Keratinocyte (primary cell): ENCODE data around the gene LITAFD. TPM values are rescaled to one million over a fixed set of nuclear protein-coding genes. Genes with fewer than 3 reads are reported as not detected.

Source experiments
- DNase-seq: peaks from one replicate; pipeline ENCODE4 v3.0.0-alpha.2; 2011; ENCODE audit warnings: low read depth, missing footprints, low spot score
- FAIRE-seq: peaks from 2 replicates; lab custom pipeline; 2011; peaks lifted over from hg19 to GRCh38; lab: Jason Lieb, UNC
- H2AFZ ChIP-seq: 2 replicates; pipeline ENCODE4 v1.6.0; 2012; ENCODE audit warnings: low read length, control low read depth, inconsistent platforms; ENCODE audit not compliant: control insufficient read depth
- H3K27ac ChIP-seq: 2 replicates; pipeline ENCODE4 v1.5.1; 2011; ENCODE audit warnings: low read length; ENCODE audit not compliant: control insufficient read depth, insufficient read depth
- H3K27me3 ChIP-seq: 3 replicates; pipeline ENCODE4 v1.6.0; 2011; ENCODE audit warnings: low read length; ENCODE audit not compliant: control insufficient read depth, insufficient read depth; ENCODE audit errors: extremely low read depth
- H3K36me3 ChIP-seq, 2 experiments: 2 replicates in 1 of 2; 3 replicates in 1 of 2; pipeline ENCODE4 v1.5.1; 2011; ENCODE audit warnings: low read length in 2 of 2, mild to moderate bottlenecking in 1 of 2; ENCODE audit not compliant: control insufficient read depth in 2 of 2, insufficient read depth in 2 of 2; ENCODE audit errors: extremely low read depth in 1 of 2
- H3K4me1 ChIP-seq: 3 replicates; pipeline ENCODE4 v1.5.1; 2011; ENCODE audit warnings: low read length; ENCODE audit not compliant: control insufficient read depth, insufficient read depth; ENCODE audit errors: extremely low read depth
- H3K4me2 ChIP-seq: 3 replicates; pipeline ENCODE4 v1.6.0; 2011; ENCODE audit warnings: low read depth, low read length; ENCODE audit not compliant: control insufficient read depth, insufficient read depth; ENCODE audit errors: extremely low read depth
- H3K4me3 ChIP-seq, 3 experiments: fragments of 200-600 bp in 1 of 3; sonication (generic) in 1 of 3; 2 replicates in 2 of 3; 3 replicates in 1 of 3; pipeline ENCODE4 v1.5.1; 2011 to 2016; ENCODE audit warnings: low read length in 3 of 3, mild to moderate bottlenecking in 3 of 3, control low read depth in 2 of 3, inconsistent platforms in 1 of 3, low read depth in 1 of 3, mixed read lengths in 1 of 3, mixed run types in 1 of 3, moderate library complexity in 1 of 3; ENCODE audit not compliant: control insufficient read depth in 2 of 3, insufficient read depth in 2 of 3; ENCODE audit errors: extremely low read depth in 1 of 3
- H3K79me2 ChIP-seq: 2 replicates; pipeline ENCODE4 v1.6.0; 2012; ENCODE audit warnings: low read length; ENCODE audit not compliant: control insufficient read depth, insufficient read depth
- H3K9ac ChIP-seq: 3 replicates; pipeline ENCODE4 v1.6.0; 2011; ENCODE audit warnings: low read length; ENCODE audit not compliant: control insufficient read depth, insufficient read depth; ENCODE audit errors: extremely low read depth
- H3K9me1 ChIP-seq: 3 replicates; pipeline ENCODE4 v1.6.0; 2011; ENCODE audit warnings: low read length; ENCODE audit not compliant: control insufficient read depth, insufficient read depth; ENCODE audit errors: extremely low read depth
- H3K9me3 ChIP-seq: 2 replicates; pipeline ENCODE4 v1.5.1; 2012; ENCODE audit warnings: low read depth, low read length; ENCODE audit not compliant: control insufficient read depth
- H4K20me1 ChIP-seq: 3 replicates; pipeline ENCODE4 v1.6.0; 2011; ENCODE audit warnings: low read length; ENCODE audit not compliant: control insufficient read depth, insufficient read depth; ENCODE audit errors: extremely low read depth
- EZH2 ChIP-seq: IDR thresholded peaks from one replicate; pipeline ENCODE4 v1.6.1; 2012; ENCODE audit warnings: inconsistent platforms, mild to moderate bottlenecking, low read length, moderate library complexity
- dilution Hi-C: fragments of 300-500 bp; cut with MboI; formaldehyde crosslinking; loops from one replicate; pipeline ENCODE4 v1.7.0; 2020; ENCODE audit warnings: low sequenced_read_pairs; ENCODE audit not compliant: extremely low pct_ligation_motif_present
- polyA plus RNA-seq, 5 experiments: library from polyadenylated mRNA; depleted of rRNA in 3 of 5; stranded (reverse) in 3 of 5; stranded (forward) in 1 of 5; unstranded in 1 of 5; fragments of >200 nt; gene quantifications; 1 replicate in 1 of 5; 2 replicates in 3 of 5; 3 replicates in 1 of 5; pipeline versions ENCODE4 v1.2.1 to v1.2.3, GENCODE V29; 2011 to 2012; ENCODE audit warnings: missing spikeins in 2 of 5, low read depth in 1 of 5, low replicate concordance in 1 of 5
- TF ChIP-seq, protein P1 (sequence below), 3 experiments: IDR thresholded peaks in 1 of 3; conservative IDR thresholded peaks in 1 of 3; optimal IDR thresholded peaks in 1 of 3; 2 replicates in 2 of 3; 3 replicates in 1 of 3; pipeline versions ENCODE3 to v1.5.1; 2011; ENCODE audit warnings: low read length in 3 of 3, mild to moderate bottlenecking in 3 of 3, moderate library complexity in 2 of 3, control low read depth in 1 of 3, inconsistent platforms in 1 of 3; ENCODE audit not compliant: insufficient read depth in 2 of 3; ENCODE audit errors: extremely low read depth in 1 of 3

Gene LITAFD
- polyA plus RNA-seq, 1 donor (not counting 4 experiments of a cell fraction or from before 2014, with no cell fraction given): not detected

DNA sequence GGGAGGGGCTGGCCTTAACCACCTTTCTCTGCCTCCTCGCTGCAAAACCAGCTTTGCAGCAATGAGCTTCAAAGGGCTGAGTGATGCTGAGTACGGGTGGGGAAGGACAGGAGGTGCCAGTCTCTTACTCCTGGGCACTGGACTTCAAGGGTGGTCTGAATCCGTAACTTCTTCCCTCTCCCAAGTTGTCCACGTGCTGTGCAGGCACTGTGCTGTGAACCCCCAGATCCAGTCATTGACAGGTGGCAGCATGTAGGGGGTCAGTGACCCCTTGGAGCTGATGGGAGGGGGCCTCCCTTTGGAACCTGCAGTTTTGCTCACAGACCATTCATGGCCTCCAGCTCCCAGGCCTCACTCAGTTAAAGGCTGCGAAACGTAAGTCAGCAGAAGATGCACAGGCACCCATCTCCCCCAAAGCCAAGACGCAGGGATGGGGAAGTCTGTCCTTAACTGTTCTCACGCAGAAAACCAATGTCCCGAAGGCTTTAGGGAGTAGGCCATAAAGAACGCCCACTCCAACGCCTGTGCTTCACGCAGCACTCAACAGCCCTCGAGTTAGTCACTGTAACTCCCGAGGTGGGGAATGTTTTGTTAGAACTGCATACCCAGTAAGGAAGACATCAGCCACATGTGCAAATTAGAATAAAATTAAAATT, 7.9 kb downstream of the LITAFD start:
- no peak overlapping the region for H2AFZ ChIP-seq
- H3K9me1 ChIP-seq: no peaks in the 10 kb centered on the region
- H3K36me3 ChIP-seq: peaks cover 35 to 38% of the 10 kb centered on the region in 2 experiments
- TF ChIP-seq EZH2: no peak
- TF ChIP-seq, protein P1, sequence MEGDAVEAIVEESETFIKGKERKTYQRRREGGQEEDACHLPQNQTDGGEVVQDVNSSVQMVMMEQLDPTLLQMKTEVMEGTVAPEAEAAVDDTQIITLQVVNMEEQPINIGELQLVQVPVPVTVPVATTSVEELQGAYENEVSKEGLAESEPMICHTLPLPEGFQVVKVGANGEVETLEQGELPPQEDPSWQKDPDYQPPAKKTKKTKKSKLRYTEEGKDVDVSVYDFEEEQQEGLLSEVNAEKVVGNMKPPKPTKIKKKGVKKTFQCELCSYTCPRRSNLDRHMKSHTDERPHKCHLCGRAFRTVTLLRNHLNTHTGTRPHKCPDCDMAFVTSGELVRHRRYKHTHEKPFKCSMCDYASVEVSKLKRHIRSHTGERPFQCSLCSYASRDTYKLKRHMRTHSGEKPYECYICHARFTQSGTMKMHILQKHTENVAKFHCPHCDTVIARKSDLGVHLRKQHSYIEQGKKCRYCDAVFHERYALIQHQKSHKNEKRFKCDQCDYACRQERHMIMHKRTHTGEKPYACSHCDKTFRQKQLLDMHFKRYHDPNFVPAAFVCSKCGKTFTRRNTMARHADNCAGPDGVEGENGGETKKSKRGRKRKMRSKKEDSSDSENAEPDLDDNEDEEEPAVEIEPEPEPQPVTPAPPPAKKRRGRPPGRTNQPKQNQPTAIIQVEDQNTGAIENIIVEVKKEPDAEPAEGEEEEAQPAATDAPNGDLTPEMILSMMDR (optimal IDR thresholded peaks at IDR 0.05 in 1 of 3, IDR thresholded peaks at IDR 0.05 in 1 of 3, conservative IDR thresholded peaks at IDR 0.05 in 1 of 3; ENCODE audit: extremely low read depth in 1 of 3, insufficient read depth in 2 of 3, low read length in 3 of 3): no peak
- DNase-seq (no peak), FAIRE-seq (no peak)
- no peak overlapping the region for H3K4me3 ChIP-seq
- peaks cover 8% of the 10 kb centered on the region for H4K20me1 ChIP-seq
- H3K9me3 ChIP-seq: no peaks in the 10 kb centered on the region
- no peaks in the 10 kb centered on the region for H3K27me3 ChIP-seq
- H3K4me1 ChIP-seq: peaks cover 19% of the 10 kb centered on the region
- dilution Hi-C loops: no loop called here
- no peak overlapping the region for H3K27ac ChIP-seq
- H3K9ac ChIP-seq: no peak overlapping the region
- H3K79me2 ChIP-seq: no peaks in the 10 kb centered on the region
- H3K4me2 ChIP-seq: no peak overlapping the region

DNA sequence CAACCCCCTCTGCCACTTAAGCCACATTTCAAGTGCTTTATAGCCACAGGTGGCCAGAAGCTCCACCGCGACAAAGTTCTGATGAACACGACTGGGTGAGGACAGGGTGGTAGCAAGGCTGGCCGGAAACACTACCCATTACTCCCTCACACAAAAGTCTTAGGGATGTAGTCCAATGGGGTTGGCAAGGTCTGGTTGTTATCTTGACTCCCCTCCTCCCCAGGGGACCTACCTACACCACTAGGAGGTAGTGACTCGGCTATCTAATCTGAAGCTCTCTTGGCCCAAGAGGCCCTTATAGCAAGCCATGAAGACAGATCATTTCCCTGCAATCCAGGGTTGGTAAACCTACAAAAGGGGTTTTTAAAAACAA, 8.4 kb downstream of the LITAFD start:
- Histone ChIP-seq H4K20me1 (peaks cover 4% of the 10 kb centered on the region), H3K36me3 (peaks cover 39 to 42% of the 10 kb centered on the region in 2 experiments), H3K9me3 (no peaks in the 10 kb centered on the region), H3K79me2 (no peaks in the 10 kb centered on the region), H3K4me2 (no peak overlapping the region), H3K9me1 (no peaks in the 10 kb centered on the region), H3K4me1 (peaks cover 14% of the 10 kb centered on the region), H3K9ac (no peak overlapping the region), H3K27ac (no peak overlapping the region), H2AFZ (no peak overlapping the region), H3K27me3 (no peaks in the 10 kb centered on the region), H3K4me3 (no peak overlapping the region)
- no peak for DNase-seq
- TF ChIP-seq, protein P1 (optimal IDR thresholded peaks at IDR 0.05 in 1 of 3, IDR thresholded peaks at IDR 0.05 in 1 of 3, conservative IDR thresholded peaks at IDR 0.05 in 1 of 3; ENCODE audit: extremely low read depth in 1 of 3, insufficient read depth in 2 of 3, low read length in 3 of 3): no peak
- TF ChIP-seq EZH2: no peak
- dilution Hi-C loops: no loop called here
- FAIRE-seq: no peak
